GM19238 (cell line): ENCODE results near the gene LACTBL1.
A peak's percentile ranks its signal among the peaks of the same experiment; 100 is the strongest.

Experiments
- DNase-seq: peaks from one replicate; pipeline ENCODE4 v3.0.0; 2011; ENCODE audit warnings: low spot score; ENCODE audit not compliant: insufficient read length

LACTBL1 gene

DNA sequence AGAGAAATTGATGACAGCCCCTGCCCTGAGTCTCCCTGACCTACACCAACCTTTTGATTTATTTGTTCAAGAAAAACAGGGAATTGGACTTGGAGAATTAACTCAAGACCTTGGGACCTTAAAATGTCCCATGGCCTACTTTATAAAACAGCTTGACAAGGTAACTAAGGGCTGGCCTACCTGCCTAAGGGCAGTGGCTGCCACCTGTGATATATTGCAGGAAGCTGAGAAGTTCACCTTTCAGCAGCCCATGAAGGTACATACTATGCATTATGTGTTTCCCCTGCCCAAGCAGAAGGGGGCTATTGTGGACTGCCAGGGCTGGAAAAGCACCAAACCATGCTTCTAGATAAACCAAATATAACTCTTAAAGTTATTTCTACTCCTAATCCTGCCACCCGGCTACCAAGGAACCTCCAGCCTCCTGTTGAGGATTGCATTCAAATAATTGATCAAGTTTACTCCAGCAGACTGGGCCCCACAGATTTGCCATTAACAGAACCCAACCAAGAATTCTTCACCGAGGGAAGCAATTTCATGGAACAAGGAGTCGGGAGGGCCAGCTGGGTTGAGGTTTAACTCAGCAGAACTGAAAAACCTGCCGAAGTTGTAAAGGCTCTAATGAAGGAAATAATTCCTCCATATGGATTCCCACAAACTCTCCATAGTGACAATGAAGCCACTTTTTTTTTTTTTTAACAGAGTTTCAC is 28.2 kb downstream of the LACTBL1 start:
- no peak for DNase-seq

DNA sequence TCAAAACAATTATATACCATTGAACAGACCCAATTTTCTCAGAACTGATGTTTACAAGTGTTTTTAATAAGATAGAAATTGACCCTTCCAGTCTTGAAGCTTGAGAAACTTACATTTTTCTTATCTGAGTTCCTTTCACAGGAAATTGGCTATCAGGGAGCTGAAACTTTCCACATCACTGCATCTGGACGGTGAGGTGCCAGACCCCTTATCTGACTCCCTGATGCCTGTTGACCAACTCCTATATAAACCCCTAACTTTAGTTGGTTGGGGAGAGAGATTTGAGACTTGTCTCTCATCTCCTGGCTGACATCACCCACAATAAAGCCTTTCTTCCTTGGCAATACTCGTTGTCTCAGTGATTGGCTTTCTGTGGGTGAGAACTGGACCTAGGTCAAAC is 31.4 kb downstream of the LACTBL1 start:
- no peak for DNase-seq

DNA sequence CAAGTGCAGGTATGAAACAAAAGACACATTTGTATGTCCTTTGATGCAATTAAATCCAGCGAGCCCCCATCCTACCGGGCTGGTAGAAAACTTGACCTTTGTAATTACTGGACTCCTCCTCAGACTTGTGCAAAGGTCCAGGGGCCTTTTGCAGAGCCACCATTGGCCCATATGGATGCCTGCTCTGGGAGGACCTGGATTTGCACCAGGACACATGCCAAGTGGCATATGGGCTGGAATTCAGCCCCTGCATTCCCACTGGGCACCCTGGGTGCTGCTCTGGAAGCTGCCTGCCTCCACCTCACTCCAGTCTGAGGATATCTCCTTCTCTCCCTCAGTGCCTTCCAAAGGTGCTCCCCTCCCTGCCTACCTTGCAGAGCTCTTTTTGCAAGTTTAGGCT is 36.0 kb downstream of the LACTBL1 start:
- no peak for DNase-seq

DNA sequence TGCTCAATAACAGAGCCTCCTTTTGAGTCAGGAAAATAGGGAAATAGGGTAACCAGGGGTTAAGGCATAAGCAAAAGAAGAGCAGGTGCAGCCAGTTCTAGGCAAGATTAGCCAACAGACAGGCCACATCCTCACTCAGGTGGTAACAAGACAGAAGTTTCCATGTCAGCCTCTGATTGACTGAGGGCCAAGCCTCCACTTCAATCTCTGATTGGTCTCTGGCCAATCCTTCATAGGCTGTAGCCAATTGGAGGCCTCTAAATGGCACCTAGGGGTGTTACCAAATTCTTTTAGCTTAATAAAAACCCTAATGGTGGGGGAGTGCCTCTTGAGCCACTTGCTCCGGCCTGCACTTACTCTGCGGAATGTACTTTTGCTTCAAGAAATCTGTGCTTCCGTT is 37.2 kb downstream of the LACTBL1 start:
- DNase-seq: no peak

DNA sequence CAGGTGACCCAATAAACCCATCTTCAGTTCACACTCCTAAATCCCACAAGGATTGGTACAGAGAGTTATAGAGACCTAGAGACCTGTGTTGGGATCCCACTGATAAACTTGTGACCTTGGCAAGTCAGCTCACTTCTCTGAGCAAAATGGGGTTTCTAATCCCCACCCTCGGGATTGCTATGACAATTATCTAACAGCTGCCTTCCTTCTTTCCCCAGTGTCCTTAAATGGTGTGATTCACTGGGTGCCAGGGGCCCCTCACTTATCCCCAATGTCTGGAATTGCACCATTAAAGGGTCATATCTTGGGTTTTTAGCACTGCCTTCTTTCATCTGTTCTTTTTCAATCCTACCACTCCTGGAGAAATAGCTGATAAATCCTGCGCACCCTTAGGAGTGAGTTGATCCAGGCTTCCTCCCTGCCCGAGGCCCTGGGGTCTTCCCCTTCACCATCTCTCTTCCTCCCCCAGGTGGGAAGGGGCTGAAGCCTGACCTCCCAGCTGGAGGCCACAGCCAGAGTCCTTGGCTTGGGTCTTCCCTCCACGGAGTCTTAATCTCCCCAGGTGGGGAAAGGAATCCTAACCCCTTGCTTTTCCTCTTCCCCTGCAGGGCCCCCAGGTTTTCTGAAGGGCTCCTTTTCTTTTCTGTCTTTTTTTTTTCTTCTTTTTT is 39.7 kb downstream of the LACTBL1 start:
- no peak for DNase-seq

DNA sequence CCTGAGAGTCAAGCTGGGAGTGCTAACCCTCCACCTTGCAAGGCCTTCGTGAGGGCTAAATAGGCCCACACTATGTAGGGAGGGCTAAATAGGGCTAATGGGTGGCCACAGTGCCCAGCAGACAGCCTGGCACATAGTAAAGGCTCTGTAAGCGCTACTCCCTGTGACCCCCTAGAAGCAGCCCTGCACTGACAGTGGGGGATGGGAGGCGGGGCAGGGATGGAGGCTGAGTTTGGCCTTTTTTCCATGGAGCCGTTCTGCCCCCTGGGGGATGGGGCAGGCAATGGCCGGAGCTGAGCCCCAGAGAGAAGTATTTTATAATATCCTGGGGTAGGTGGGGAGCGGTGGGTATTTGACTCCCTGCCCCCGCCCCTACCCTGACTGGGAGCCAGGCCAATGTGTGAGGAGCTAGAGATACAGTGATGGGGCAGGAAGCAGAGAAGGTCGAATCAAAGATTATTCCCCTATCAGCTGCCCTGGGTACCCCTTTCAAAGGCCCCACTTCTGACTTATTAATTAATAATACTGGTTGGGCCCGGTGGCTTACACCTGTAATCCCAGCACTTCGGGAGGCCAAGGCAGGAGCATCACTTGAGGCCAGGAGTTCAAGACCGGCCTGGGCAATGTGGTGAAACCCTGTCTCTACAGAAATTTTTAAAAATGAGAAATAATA is 42.3 kb downstream of the LACTBL1 start:
- peak; percentile 56 for DNase-seq

DNA sequence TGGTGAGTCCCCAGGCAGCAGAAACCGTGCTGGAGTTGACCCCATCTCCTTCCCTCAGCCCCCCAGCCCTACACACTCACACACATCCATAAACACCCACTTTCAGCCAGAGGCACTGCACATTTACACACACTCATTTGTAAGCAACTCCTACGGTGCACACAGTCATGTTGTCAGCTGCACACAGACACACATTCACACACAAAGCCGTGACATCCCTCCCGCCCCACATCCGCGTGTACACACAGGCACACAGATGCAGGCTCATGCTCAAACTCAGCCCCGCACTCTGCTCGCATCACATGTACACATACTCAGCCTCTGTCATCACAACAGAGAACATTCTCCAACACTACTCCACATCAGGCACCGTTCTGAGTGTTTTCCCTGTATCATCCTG is 47.6 kb downstream of the LACTBL1 start:
- DNase-seq: no peak

DNA sequence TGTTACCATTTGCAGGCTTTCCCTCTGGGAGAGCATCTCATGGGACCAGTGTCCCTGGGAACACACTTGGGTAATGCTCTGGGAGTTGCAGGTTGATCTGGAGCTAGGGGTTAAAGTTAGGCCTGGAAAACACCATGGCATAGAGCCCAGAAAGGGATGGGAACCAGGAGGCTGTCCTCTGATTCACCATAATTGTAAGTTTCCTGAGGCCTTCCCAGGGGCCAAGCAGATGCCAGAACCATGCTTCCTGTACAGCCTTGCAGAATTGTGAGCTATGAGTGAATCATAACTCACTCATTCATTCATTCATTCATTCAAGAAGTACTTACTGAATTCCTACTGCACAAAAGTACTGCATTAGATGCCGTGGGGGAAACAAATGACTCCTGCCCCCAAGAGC is 50.0 kb downstream of the LACTBL1 start:
- no peak for DNase-seq

DNA sequence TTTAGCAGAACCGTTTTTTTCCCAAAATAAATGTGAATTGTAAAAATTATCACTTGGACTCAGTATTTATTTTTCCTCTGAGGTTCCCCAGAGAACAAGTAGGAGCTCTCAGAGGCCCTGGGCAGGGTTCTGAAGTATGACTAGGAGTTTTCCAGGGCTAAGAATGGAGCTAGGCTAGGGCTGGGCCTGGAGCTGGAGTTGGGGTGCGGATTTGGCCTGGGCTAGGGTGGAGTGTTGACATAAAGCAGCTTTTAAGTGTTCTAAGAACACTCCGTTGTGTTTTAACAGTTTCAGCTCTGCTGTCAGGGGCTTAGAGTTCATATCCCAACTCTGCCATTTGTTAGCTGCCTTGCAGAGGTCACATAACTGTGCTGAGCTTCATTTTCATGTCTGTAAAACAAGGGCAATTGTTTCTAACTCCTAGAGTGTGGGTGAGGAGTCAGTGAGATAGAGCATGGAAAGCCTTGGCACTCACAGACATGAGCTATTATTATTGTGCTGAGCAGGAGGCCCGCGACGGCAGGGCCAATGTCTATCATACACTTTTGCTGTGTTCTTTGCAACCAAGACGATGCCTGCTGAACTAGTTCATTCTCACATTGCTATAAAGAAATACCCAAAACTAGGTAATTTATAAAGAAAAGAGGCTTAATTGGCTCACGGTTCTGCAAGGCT is 51.1 kb downstream of the LACTBL1 start:
- DNase-seq: no peak

DNA sequence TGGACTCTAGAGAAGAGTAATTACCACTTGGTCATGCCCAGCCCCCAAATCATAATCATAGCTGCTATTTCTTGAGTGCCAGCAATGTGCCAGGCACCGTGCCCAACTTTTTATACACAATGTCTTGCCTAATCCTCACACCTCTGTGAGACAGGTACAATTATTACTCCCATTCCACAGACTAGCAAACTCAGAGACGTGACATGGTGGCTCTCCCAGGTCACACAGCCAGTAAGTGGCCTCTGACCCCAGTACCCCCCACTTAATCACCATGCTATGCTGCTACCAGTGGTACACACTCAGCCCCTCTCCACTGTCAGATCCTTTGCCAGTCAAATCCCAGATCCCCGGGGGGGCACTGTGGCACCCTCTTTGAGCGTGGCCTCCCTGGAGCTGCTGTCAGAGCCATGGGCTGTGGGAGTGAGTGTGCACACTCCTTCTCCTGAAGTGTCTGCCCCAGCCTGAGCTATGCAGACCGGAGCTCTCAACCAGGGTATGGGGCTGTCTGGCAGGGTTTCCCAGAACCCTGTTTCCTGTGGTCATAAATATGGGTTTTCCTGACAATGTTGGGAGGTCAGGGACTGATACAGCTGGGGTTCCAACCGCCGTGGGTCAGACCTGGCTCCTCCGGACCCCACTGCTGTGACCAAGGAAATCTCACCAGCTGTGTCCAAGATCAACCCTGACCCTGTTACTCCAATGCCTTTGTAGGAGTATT is 51.8 kb downstream of the LACTBL1 start:
- DNase-seq: no peak

DNA sequence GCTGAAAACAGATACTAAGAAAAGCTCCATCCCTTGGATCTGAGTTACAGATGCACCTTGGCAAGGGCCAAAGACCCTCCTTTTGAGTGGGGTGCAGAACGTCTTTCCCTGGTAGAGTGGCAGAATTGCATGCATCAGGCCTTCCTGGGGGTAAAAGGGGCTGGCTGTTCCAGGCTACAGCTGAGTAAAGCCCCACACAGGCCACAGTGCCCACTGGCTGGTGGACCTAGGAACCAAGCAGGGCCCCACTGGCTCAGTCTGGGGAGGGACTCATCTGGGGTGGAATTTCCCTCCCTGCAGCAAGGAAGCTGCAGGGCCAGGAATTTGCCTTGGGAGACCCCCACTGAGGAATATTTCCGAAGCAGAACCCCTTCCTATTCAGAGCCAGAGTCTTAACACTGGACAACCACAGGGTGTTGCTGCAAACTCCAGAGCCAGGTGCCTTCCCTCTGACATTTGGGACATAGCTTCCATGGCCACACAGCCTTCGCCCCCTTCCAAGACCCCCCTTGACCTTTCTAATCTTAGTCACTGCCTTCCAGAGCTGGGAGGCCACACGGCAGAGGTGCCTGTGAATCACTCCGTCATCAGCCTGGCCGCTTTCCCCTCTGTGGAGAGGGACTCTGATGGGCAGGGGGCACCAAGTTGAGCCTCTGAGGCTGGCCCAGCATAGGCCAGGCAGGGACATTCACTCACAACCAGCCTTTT is 52.5 kb downstream of the LACTBL1 start:
- no peak for DNase-seq

DNA sequence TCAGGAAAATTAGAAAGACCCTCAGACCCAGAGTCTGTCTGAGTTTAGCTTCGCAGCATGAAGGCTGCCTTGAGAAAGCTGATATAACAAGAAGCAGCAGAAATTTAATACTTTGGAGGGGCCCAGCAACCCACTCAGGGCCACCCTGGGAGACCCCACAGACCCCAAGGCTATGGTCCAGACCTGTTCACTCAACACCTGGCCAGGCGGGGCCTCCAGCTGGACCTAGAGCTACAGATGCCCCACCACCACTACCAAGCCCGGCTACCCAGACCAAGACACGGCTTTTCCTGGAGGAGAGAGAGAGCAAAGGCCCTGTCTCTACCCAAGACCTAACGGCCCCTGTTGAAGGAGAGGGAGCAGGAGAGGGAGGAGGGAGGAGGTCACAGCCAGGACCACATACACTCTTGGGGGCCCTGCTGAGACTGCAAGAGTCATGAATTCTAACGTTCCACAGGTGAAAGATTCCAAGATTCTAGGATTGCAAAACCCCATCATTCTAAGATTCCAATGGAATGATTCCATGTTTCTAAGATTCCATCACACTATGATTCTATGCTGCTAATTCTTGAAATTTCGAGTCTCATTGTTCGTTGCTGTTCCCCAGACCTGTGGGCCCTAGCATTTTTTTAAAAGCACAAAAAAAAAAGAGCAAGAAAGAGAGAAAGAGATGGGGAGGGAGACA is 53.2 kb downstream of the LACTBL1 start:
- no peak for DNase-seq

DNA sequence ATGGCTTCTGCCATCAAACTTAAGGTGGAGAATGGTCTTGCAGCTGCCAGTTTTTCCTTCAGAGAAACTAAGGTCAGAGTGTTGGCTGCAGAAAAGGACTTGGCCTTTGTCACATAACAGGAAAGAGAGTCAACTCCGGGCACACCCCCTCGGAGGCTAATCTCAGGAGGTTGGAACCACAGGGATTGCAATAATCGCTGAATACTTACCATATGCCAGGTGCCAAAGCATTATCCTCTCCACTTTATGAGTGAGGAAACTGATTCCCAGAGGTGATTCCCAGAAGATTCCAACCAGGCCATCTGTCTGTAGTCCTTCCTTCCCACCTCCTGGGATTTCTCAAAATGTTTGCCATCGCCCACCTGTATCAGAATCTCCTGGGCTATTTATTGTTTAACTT is 54.0 kb downstream of the LACTBL1 start:
- no peak for DNase-seq

DNA sequence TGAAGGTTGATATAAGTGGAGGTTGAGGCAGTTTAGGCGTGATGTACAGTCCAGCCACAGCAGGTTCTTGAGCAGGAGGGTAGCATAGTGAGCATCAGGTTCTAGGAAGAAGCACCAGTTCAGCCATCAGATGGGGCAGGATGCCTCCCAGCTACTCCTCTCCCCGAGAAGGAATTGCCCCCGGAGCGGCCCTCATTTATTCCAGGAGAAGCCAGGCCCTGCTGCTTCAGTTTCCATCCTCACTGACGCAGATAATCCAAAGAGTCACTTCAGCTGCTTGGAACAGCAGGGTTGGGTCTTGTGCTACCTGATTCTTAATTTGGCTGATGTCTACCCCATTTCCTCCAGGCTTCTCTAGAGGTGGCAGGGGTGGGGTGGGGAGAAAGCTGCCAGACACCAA is 54.7 kb downstream of the LACTBL1 start:
- no peak for DNase-seq

DNA sequence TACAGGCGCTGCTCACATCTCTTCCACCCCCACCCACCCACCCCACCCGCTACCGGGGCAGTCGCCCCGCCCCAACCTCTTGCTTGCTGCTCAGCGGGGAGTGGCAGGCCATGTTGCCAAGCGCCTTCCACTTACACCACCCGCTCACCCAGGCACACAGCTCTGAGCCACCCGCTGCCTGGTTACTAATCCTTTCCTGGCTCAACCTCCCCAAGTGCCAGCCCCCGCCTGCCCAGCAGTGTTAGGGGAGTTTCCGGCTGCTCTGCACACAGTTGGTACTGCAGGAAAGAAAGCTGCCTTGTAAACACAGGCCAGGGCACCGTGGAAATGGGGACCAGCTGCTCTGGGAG is 56.2 kb downstream of the LACTBL1 start:
- no peak for DNase-seq

DNA sequence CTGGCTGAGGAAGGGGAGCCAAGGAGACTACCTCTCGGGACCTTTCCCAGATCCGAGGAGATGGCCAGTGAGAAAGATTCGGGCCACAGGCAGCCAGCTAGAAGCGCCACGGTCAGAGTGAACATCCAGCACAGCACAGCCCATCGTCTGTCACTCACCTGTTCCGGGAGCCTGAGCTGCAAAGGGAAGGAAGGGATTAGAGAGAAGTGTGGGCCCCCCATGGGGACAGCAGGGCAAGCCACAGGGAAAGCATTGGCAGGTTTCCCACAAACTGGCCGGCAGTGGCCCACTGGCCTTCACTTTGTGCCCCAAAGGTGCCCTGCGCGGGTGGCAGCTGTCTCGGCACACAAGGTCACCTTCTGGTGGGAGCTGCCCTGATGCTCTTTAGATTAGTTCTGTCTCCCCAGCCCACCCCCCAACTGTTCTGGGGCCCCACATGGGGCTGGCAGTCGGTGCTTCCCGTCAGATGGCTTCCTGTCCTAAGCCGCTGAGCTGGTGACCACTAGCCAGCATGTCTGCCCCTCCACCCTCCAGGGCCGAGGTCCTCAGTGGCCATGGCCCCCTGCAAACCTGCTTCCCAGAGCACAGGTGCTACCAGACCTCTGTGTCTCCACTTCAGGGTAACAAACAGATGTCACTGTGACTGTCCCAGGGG is 56.7 kb downstream of the LACTBL1 start:
- no peak for DNase-seq

DNA sequence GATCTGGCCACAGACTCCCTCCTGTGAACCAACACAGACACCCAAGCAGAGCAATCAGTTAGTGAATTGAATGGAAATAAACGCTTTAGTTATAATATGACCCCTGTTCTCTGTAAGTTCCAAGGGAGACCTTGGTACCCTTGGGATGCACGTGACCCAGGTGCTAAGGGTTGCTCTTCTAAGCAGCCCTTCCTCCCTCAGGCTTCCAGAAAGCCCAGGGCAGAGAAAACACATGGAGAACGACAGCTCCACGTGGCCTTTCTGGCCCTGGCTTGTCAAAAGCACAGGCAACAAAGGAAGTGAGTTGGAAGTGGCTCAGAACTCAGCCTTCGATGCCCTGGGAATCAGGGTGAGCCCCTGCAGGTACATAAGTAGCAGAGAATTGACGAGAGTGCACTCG is 57.4 kb downstream of the LACTBL1 start:
- DNase-seq: no peak

DNA sequence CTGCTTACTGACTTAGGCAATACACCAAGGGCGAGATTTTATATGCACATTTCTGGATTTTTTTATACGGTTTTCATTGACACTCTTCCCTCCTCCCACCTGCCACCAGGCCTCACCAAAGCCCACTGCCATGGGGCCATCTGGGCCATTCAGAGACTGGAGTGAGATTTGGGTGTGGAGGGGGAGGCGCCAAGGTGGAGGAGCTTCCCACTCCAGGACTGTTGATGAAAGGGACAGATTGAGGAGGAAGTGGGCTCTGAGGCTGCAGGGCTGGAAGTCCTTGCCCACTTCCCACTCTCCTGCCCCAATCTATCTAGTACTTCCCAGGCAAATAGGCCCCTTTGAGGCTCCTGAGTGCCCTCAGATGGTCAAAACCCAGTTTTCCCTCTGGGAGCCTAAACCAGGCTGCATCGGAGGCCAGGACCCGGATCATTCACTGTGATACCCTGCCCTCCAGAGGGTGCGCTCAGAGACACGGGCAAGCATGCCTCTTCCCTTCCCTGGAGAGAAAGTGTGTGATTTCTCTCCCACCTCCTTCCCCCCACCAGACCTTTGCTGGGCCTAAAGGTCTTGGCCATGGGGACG is 57.9 kb downstream of the LACTBL1 start:
- no peak for DNase-seq

DNA sequence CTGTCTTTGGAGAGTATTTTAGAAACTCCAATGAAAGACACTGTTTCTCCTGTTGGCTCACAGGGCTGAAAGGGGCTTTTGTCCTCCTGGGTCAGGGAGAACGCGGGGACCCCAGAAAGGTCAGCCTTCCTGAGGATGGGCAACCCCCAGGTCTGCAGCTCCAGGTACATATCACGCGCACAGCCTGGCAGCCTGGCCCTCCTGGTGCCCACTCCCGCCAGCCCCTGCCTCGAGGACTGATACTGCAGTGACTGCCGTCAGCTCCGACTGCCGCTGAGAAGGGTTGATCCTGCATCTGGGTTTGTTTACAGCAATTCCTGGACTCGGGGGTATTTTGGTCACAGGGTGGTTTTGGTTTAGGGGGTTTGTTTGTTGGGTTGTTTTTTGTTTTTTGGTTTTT is 58.5 kb downstream of the LACTBL1 start:
- no peak for DNase-seq
